H1 (cell line): Measurements from ENCODE around the gene MYO15B. TPM values are rescaled to one million over a fixed set of nuclear protein-coding genes. Genes with fewer than 3 reads are reported as not detected.

ENCODE experiments used
- CTCF ChIA-PET: fragments of 300-600 bp; sonication (Branson Sonifier 250); formaldehyde crosslinking; loops from one replicate; lab custom pipeline; 2021; ENCODE audit not compliant: partially characterized antibody; lab: Charles Lee
- POLR2A ChIA-PET: fragments of 300-600 bp; sonication (Branson Sonifier 250); formaldehyde crosslinking; loops from one replicate; lab custom pipeline; 2021; ENCODE audit warnings: inconsistent platforms; ENCODE audit not compliant: partially characterized antibody; lab: Charles Lee
- DNase-seq, 2 experiments: peaks; one replicate each; pipeline versions ENCODE4 v3.0.0 to v3.0.0-alpha.2; 2010 to 2022; ENCODE audit warnings: low spot score in 2 of 2, low read depth in 1 of 2, mixed read lengths in 1 of 2
- FAIRE-seq: peaks from 2 replicates; lab custom pipeline; 2011; peaks lifted over from hg19 to GRCh38; lab: Jason Lieb, UNC
- H2AFZ ChIP-seq: 2 replicates; pipeline ENCODE4 v1.8.1; 2012; ENCODE audit warnings: low read length, inconsistent platforms
- H2AK5ac ChIP-seq: 2 replicates; pipeline ENCODE4 v1.6.1; 2013; ENCODE audit warnings: low read depth, low read length
- H2BK120ac ChIP-seq: replicated peaks from 2 replicates; pipeline ENCODE3; 2013; ENCODE audit warnings: low read depth, low read length, inconsistent platforms
- H2BK12ac ChIP-seq: 2 replicates; pipeline ENCODE4 v1.6.1; 2013; ENCODE audit warnings: low read depth, low read length
- H2BK15ac ChIP-seq: 2 replicates; pipeline ENCODE4 v1.6.1; 2013; ENCODE audit warnings: low read length
- H2BK20ac ChIP-seq: 2 replicates; pipeline ENCODE4 v1.6.1; 2013; ENCODE audit warnings: low read length
- H2BK5ac ChIP-seq: 2 replicates; pipeline ENCODE4 v1.6.1; 2013; ENCODE audit warnings: low read depth, low read length
- H3K14ac ChIP-seq: 2 replicates; pipeline ENCODE4 v1.6.1; 2013; ENCODE audit warnings: inconsistent platforms; ENCODE audit not compliant: insufficient read length
- H3K18ac ChIP-seq: 2 replicates; pipeline ENCODE4 v1.6.1; 2013; ENCODE audit warnings: low read length; ENCODE audit errors: extremely low read depth
- H3K23ac ChIP-seq: 2 replicates; pipeline ENCODE4 v1.6.1; 2013; ENCODE audit warnings: inconsistent platforms; ENCODE audit not compliant: insufficient read length
- H3K23me2 ChIP-seq: 2 replicates; pipeline ENCODE4 v1.6.1; 2013; ENCODE audit warnings: low read depth, low read length
- H3K27ac ChIP-seq: 2 replicates; pipeline ENCODE4 v1.6.1; 2011; ENCODE audit warnings: low read depth, low read length, inconsistent platforms
- H3K27me3 ChIP-seq, 4 experiments: replicated peaks in 1 of 4; 1 replicate in 1 of 4; 2 replicates in 3 of 4; pipeline versions ENCODE4 v1.6.1 to v1.8.1; 2011 to 2013; ENCODE audit warnings: low read length in 3 of 4, mild to moderate bottlenecking in 3 of 4, inconsistent platforms in 2 of 4, mixed read lengths in 2 of 4, moderate library complexity in 1 of 4; ENCODE audit not compliant: control insufficient read depth in 3 of 4, insufficient read depth in 3 of 4; ENCODE audit errors: extremely low read depth in 1 of 4
- H3K36me3 ChIP-seq, 4 experiments: 2 replicates each; pipeline versions ENCODE4 v1.6.1 to v1.8.1; 2011 to 2013; ENCODE audit warnings: mild to moderate bottlenecking in 4 of 4, low read length in 3 of 4, moderate library complexity in 2 of 4, control low read depth in 1 of 4, inconsistent platforms in 1 of 4; ENCODE audit not compliant: insufficient read depth in 4 of 4, control insufficient read depth in 2 of 4
- H3K4ac ChIP-seq: replicated peaks from 2 replicates; pipeline ENCODE3; 2013; ENCODE audit warnings: low read length, low read depth, mixed read lengths, inconsistent platforms; ENCODE audit not compliant: insufficient read length
- H3K4me1 ChIP-seq, 4 experiments: replicated peaks in 1 of 4; 1 replicate in 1 of 4; 2 replicates in 3 of 4; pipeline versions ENCODE4 v1.6.1 to v1.8.1; 2011 to 2013; ENCODE audit warnings: low read length in 3 of 4, inconsistent platforms in 2 of 4, mixed read lengths in 1 of 4; ENCODE audit not compliant: insufficient read depth in 4 of 4, control insufficient read depth in 3 of 4
- H3K4me2 ChIP-seq, 2 experiments: 2 replicates each; pipeline versions ENCODE4 v1.6.1 to v1.8.1; 2011 to 2013; ENCODE audit warnings: low read depth in 2 of 2, low read length in 2 of 2, control low read depth in 1 of 2, inconsistent platforms in 1 of 2, mild to moderate bottlenecking in 1 of 2; ENCODE audit not compliant: insufficient read depth in 1 of 2
- H3K4me3 ChIP-seq, 4 experiments: fragments of 200-600, 300-600 bp in 1 of 4; sonication (generic), shearing (Covaris generic), sonication (Bioruptor Twin) in 1 of 4; 2 replicates each; pipeline versions ENCODE4 v1.5.1 to v1.8.1; 2011 to 2016; ENCODE audit warnings: low read length in 4 of 4, low read depth in 3 of 4, control low read depth in 2 of 4, inconsistent platforms in 2 of 4, mild to moderate bottlenecking in 2 of 4, mixed read lengths in 1 of 4, moderate library complexity in 1 of 4; ENCODE audit not compliant: insufficient read depth in 2 of 4; ENCODE audit errors: extremely low read depth in 1 of 4
- H3K56ac ChIP-seq: replicated peaks from 2 replicates; pipeline ENCODE3; 2013; ENCODE audit warnings: low read depth, mild to moderate bottlenecking, mixed read lengths, low read length, inconsistent platforms; ENCODE audit not compliant: insufficient read length
- H3K79me1 ChIP-seq: 2 replicates; pipeline ENCODE4 v1.6.1; 2013; ENCODE audit warnings: low read depth, low read length, control low read depth
- H3K79me2 ChIP-seq, 2 experiments: 2 replicates each; pipeline versions ENCODE4 v1.6.1 to v1.8.1; 2012 to 2013; ENCODE audit warnings: low read length in 2 of 2, mild to moderate bottlenecking in 2 of 2, inconsistent platforms in 1 of 2; ENCODE audit not compliant: insufficient read depth in 2 of 2, control insufficient read depth in 1 of 2
- H3K9ac ChIP-seq, 4 experiments: replicated peaks in 1 of 4; 1 replicate in 1 of 4; 2 replicates in 3 of 4; pipeline versions ENCODE4 v1.6.1 to v1.8.1; 2011 to 2013; ENCODE audit warnings: low read depth in 3 of 4, low read length in 3 of 4, control low read depth in 2 of 4, mild to moderate bottlenecking in 2 of 4, moderate library complexity in 2 of 4, inconsistent platforms in 1 of 4; ENCODE audit errors: extremely low read depth in 1 of 4
- H3K9me3 ChIP-seq, 2 experiments: 2 replicates each; pipeline versions ENCODE4 v1.6.1 to v1.8.1; 2012 to 2013; ENCODE audit warnings: mild to moderate bottlenecking in 2 of 2, moderate library complexity in 2 of 2, control low read depth in 1 of 2, inconsistent platforms in 1 of 2, low read depth in 1 of 2, low read length in 1 of 2, mixed read lengths in 1 of 2; ENCODE audit not compliant: insufficient read depth in 2 of 2
- H4K20me1 ChIP-seq, 2 experiments: replicated peaks in 1 of 2; 2 replicates each; pipeline versions ENCODE3 to v1.8.1; 2011 to 2013; ENCODE audit warnings: inconsistent platforms in 2 of 2, low read length in 2 of 2, mild to moderate bottlenecking in 1 of 2; ENCODE audit not compliant: insufficient read depth in 2 of 2, control insufficient read depth in 1 of 2
- H4K5ac ChIP-seq: 2 replicates; pipeline ENCODE4 v1.6.1; 2013; ENCODE audit warnings: low read length, low read depth, mixed read lengths, inconsistent platforms; ENCODE audit not compliant: insufficient read length
- H4K8ac ChIP-seq: 2 replicates; pipeline ENCODE4 v1.8.0; 2013; ENCODE audit warnings: mild to moderate bottlenecking, moderate library complexity, low read length, inconsistent platforms; ENCODE audit not compliant: insufficient read depth; ENCODE audit errors: extremely low read depth
- H4K91ac ChIP-seq: replicated peaks from 2 replicates; pipeline ENCODE3; 2013; ENCODE audit warnings: low read length, mixed read lengths, inconsistent platforms; ENCODE audit not compliant: insufficient read length
- WGBS, 2 experiments: shearing (Covaris generic) in 1 of 2; methylation state at CpG; one replicate each; pipeline versions ENCODE4 v1.1.6 to v1.1.7; 2013 to 2015; ENCODE audit warnings: low lambda C conversion rate in 2 of 2, mixed read lengths in 2 of 2, inconsistent platforms in 1 of 2, low coverage in 1 of 2, missing lambda C conversion rate in 1 of 2; ENCODE audit not compliant: insufficient replicate concordance in 2 of 2, insufficient coverage in 1 of 2, insufficient read length in 1 of 2; ENCODE audit errors: extremely low coverage in 1 of 2, missing lambda C conversion rate in 1 of 2; 5-methylcytosine and 5-hydroxymethylcytosine counted together
- polyA plus RNA-seq, 7 experiments: library from polyadenylated mRNA; depleted of rRNA in 3 of 7; stranded (reverse) in 5 of 7; unstranded in 2 of 7; fragments of >200 nt in 5 of 7; fragments of 200-250 nt in 2 of 7; gene quantifications; 1 replicate in 5 of 7; 2 replicates in 1 of 7; 4 replicates in 1 of 7; pipeline versions ENCODE4 v1.2.1 to v1.2.3, GENCODE V29; 2011 to 2013; ENCODE audit warnings: missing spikeins in 2 of 7, mixed read lengths in 2 of 7
- total RNA-seq: library from RNA; stranded (reverse); fragmentation: NEBNext Ultra II Directional; extraction: Animal tissue kit (Norgen Biotek cat#: 25700); gene quantifications from 2 replicates; pipeline ENCODE4 v1.2.1, GENCODE V29; 2021

Gene MYO15B
- total and polyA plus RNA-seq, 2 of the 8 experiments (the other 6 are each of a cell fraction or from before 2014, with no cell fraction given) = 7.1 to 11.2 TPM

GRCh38 chr17:75542728-75543336 is 44.8 kb upstream of the MYO15B start:
- Histone ChIP-seq H3K4ac (no peak overlapping the region), H3K79me1 (peaks cover 2% of the 10 kb centered on the region; the same call in 1 of the 2 replicates), H3K9me3 (no peaks in the 10 kb centered on the region), H3K23ac (no peak overlapping the region), H3K27me3 (no peaks in the 10 kb centered on the region), H3K27ac (no peak overlapping the region), H2BK120ac (no peak overlapping the region), H4K91ac (no peak overlapping the region), H2BK5ac (no peak overlapping the region), H4K8ac (no peak overlapping the region), H4K20me1 (peaks cover 0 to 5% of the 10 kb centered on the region in 2 experiments), H2BK15ac (no peak overlapping the region), H3K14ac (no peak overlapping the region), H2AFZ (no peak overlapping the region), H2BK20ac (no peak overlapping the region), H3K18ac (no peak overlapping the region; the same call in 1 of the 2 replicates), H3K9ac (no peak overlapping the region), H3K4me1 (peaks cover 0 to 12% (median 0%) of the 10 kb centered on the region in 4 experiments; a peak in 5 of 7 replicates), H2BK12ac (no peak overlapping the region), H3K4me2 (no peak overlapping the region), H3K56ac (no peak overlapping the region), H4K5ac (no peak overlapping the region), H3K4me3 (no peak overlapping the region), H3K79me2 (no peaks in the 10 kb centered on the region; a peak in 1 of 4 replicates), H3K23me2 (no peaks in the 10 kb centered on the region), H2AK5ac (no peak overlapping the region), H3K36me3 (no peaks in the 10 kb centered on the region)
- 93% methylated on average over 15 of the region's 15 CpGs; no CpG with 5 or more reads in 1 of the 2 experiments for WGBS, 2 experiments
- FAIRE-seq (no peak), DNase-seq (no peak)
- CTCF ChIA-PET = interaction anchor here (0.9 to 4.5 kb wide), 7 partner anchors 10 to 130 kb away, joined by 3 to 27 read pairs (median 3); no protein-coding TSS in a partner anchor
- POLR2A ChIA-PET = interaction anchor here (0.6 to 2.8 kb wide), 6 partner anchors 11 to 262 kb away, joined by 3 to 12 read pairs (median 4); a partner anchor contains a TSS
